Neural cell (in vitro differentiated cells): ENCODE results near the gene CLNK. TPM values are rescaled to one million over a fixed set of nuclear protein-coding genes. Genes with fewer than 3 reads are reported as not detected.

Source experiments
- H2AFZ ChIP-seq: fragments of 200-600, 300-800 bp; sonication (generic), shearing (Covaris generic); 2 replicates; pipeline ENCODE4 v1.6.0; 2014; ENCODE audit warnings: low read depth, mild to moderate bottlenecking, antibody characterized with exemption, low read length, moderate library complexity
- H3F3A ChIP-seq: fragments of 200-600 bp; shearing (Covaris generic); 2 replicates; pipeline ENCODE4 v1.6.1; 2016; ENCODE audit warnings: mild to moderate bottlenecking, moderate library complexity, mixed read lengths, antibody characterized with exemption, low read length; ENCODE audit not compliant: insufficient read depth, poor library complexity, severe bottlenecking
- H3K27ac ChIP-seq: fragments of 200-600, 300-800 bp; sonication (generic), shearing (Covaris generic); 2 replicates; pipeline ENCODE4 v1.5.1; 2014; ENCODE audit warnings: mild to moderate bottlenecking, low read length, moderate library complexity
- H3K27me3 ChIP-seq: fragments of 300-800, 200-600 bp; sonication (generic), shearing (Covaris generic); 2 replicates; pipeline ENCODE4 v1.6.0; 2014; ENCODE audit warnings: mild to moderate bottlenecking, low read depth, low read length, moderate library complexity; ENCODE audit not compliant: insufficient read depth
- H3K36me3 ChIP-seq: fragments of 300-800, 200-600 bp; sonication (generic), shearing (Covaris generic); 2 replicates; pipeline ENCODE4 v1.5.1; 2014; ENCODE audit warnings: mild to moderate bottlenecking, antibody characterized with exemption, low read length, moderate library complexity; ENCODE audit not compliant: insufficient read depth
- H3K4me2 ChIP-seq: fragments of 300-800, 200-600 bp; sonication (generic), shearing (Covaris generic); 2 replicates; pipeline ENCODE4 v1.6.0; 2014; ENCODE audit warnings: mild to moderate bottlenecking, low read length
- H3K4me3 ChIP-seq: fragments of 300-800, 200-600 bp; sonication (generic), shearing (Covaris generic); 2 replicates; pipeline ENCODE4 v1.5.1; 2014; ENCODE audit warnings: mild to moderate bottlenecking, low read length, moderate library complexity
- H3K79me2 ChIP-seq: fragments of 200-600 bp; shearing (Covaris generic); replicated peaks from 2 replicates; pipeline ENCODE4 v1.6.0; 2014; ENCODE audit warnings: mild to moderate bottlenecking, low read length, moderate library complexity; ENCODE audit not compliant: insufficient read depth
- H3K9ac ChIP-seq: fragments of 300-800, 200-600 bp; sonication (generic), shearing (Covaris generic); 2 replicates; pipeline ENCODE4 v1.6.1; 2016; ENCODE audit warnings: mild to moderate bottlenecking, low read length, mixed read lengths
- H3K9me2 ChIP-seq: fragments of 200-600 bp; shearing (Covaris generic); 2 replicates; pipeline ENCODE4 v1.6.1; 2016; ENCODE audit warnings: mild to moderate bottlenecking, low read length, mixed read lengths; ENCODE audit not compliant: insufficient read depth
- H3K9me3 ChIP-seq: fragments of 200-600, 300-800 bp; sonication (generic), shearing (Covaris generic); 2 replicates; pipeline ENCODE4 v1.6.1; 2016; ENCODE audit warnings: mild to moderate bottlenecking, mixed run types, low read length, moderate library complexity, mixed read lengths
- H4K20me1 ChIP-seq: fragments of 200-600 bp; shearing (Covaris generic); 2 replicates; pipeline ENCODE4 v1.6.1; 2016; ENCODE audit warnings: mild to moderate bottlenecking, mixed run types; ENCODE audit not compliant: insufficient read depth
- EP300 ChIP-seq: fragments of 450-650 bp; conservative IDR thresholded peaks from 2 replicates; pipeline ENCODE4 v1.6.1; 2014; ENCODE audit warnings: antibody characterized with exemption, mild to moderate bottlenecking, moderate library complexity; ENCODE audit not compliant: poor library complexity, severe bottlenecking
- EZH2 ChIP-seq: fragments of 200-600, 300-800 bp; shearing (Covaris generic), sonication (generic); IDR thresholded peaks from 2 replicates; pipeline ENCODE4 v1.6.1; 2014; ENCODE audit warnings: antibody characterized with exemption, low read length, borderline replicate concordance, mild to moderate bottlenecking; ENCODE audit not compliant: insufficient read depth, poor library complexity, severe bottlenecking
- MXI1 ChIP-seq: fragments of 450-650 bp; conservative IDR thresholded peaks from 2 replicates; pipeline ENCODE4 v1.6.1; 2014; ENCODE audit warnings: antibody characterized with exemption, mild to moderate bottlenecking; ENCODE audit not compliant: poor library complexity, severe bottlenecking
- POLR2AphosphoS5 ChIP-seq: IDR thresholded peaks from 2 replicates; pipeline ENCODE4 v1.6.1; 2012
- RAD21 ChIP-seq: fragments of 450-650 bp; conservative IDR thresholded peaks from 2 replicates; pipeline ENCODE4 v1.6.1; 2014; ENCODE audit warnings: antibody characterized with exemption, mild to moderate bottlenecking, moderate library complexity
- SMC3 ChIP-seq: fragments of 450-650 bp; conservative IDR thresholded peaks from 2 replicates; pipeline ENCODE4 v1.6.1; 2014; ENCODE audit warnings: antibody characterized with exemption, mild to moderate bottlenecking, moderate library complexity; ENCODE audit not compliant: poor library complexity
- TAF1 ChIP-seq: IDR thresholded peaks from 2 replicates; pipeline ENCODE4 v1.6.1; 2012; ENCODE audit warnings: low read depth
- polyA plus RNA-seq: library from polyadenylated mRNA; depleted of rRNA; stranded (reverse); fragments of >200 nt; gene quantifications from 2 replicates; pipeline ENCODE4 v1.2.3, GENCODE V29; 2014
- TF ChIP-seq, protein P1 (sequence below): fragments of 450-650 bp; IDR thresholded peaks from 2 replicates; pipeline ENCODE4 v1.5.1; 2014; ENCODE audit warnings: antibody characterized with exemption, mild to moderate bottlenecking, moderate library complexity; ENCODE audit not compliant: poor library complexity, severe bottlenecking
- TF ChIP-seq, protein P2 (sequence below): IDR thresholded peaks from 2 replicates; pipeline ENCODE4 v1.6.1; 2012; ENCODE audit warnings: borderline replicate concordance

CLNK gene
- polyA plus RNA-seq, 1 donor from 2014 or later: not detected

DNA sequence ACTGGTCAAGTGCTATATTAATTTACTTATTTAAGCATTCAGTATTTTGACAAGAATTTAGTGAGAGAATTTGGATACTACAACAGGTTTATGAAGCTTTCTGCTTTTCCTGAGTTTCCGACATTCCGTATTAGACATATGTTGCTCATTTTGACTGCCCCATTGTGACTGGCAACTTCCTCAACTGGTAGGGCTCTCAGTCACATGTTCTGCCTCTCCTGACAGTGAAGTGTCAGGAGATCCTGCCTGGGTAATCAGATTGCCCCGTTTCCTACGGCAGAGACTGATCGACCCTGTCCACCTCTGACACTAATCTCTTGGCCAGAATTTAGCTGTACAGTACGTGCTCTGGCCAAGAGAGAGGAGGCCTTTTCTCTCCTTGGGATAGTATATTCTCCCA, 49.5 kb downstream of the CLNK start:
- H2AFZ ChIP-seq: no peak overlapping the region
- H3K36me3 ChIP-seq: no peaks in the 10 kb centered on the region
- no peaks in the 10 kb centered on the region for H3F3A ChIP-seq
- H3K9ac ChIP-seq: no peak overlapping the region
- H3K79me2 ChIP-seq: no peaks in the 10 kb centered on the region
- H3K4me3 ChIP-seq: no peak overlapping the region
- H3K27me3 ChIP-seq: no peaks in the 10 kb centered on the region
- no peak overlapping the region for H3K4me2 ChIP-seq
- H3K9me3 ChIP-seq: no peaks in the 10 kb centered on the region
- no peak overlapping the region for H3K27ac ChIP-seq
- no peak for TF ChIP-seq EZH2
- TF ChIP-seq RAD21: no peak
- TF ChIP-seq, protein P1, sequence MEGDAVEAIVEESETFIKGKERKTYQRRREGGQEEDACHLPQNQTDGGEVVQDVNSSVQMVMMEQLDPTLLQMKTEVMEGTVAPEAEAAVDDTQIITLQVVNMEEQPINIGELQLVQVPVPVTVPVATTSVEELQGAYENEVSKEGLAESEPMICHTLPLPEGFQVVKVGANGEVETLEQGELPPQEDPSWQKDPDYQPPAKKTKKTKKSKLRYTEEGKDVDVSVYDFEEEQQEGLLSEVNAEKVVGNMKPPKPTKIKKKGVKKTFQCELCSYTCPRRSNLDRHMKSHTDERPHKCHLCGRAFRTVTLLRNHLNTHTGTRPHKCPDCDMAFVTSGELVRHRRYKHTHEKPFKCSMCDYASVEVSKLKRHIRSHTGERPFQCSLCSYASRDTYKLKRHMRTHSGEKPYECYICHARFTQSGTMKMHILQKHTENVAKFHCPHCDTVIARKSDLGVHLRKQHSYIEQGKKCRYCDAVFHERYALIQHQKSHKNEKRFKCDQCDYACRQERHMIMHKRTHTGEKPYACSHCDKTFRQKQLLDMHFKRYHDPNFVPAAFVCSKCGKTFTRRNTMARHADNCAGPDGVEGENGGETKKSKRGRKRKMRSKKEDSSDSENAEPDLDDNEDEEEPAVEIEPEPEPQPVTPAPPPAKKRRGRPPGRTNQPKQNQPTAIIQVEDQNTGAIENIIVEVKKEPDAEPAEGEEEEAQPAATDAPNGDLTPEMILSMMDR: no peak
- TF ChIP-seq MXI1: no peak
- no peak for TF ChIP-seq SMC3
- no peak for TF ChIP-seq TAF1
- no peak for TF ChIP-seq POLR2AphosphoS5
- TF ChIP-seq, protein P2, sequence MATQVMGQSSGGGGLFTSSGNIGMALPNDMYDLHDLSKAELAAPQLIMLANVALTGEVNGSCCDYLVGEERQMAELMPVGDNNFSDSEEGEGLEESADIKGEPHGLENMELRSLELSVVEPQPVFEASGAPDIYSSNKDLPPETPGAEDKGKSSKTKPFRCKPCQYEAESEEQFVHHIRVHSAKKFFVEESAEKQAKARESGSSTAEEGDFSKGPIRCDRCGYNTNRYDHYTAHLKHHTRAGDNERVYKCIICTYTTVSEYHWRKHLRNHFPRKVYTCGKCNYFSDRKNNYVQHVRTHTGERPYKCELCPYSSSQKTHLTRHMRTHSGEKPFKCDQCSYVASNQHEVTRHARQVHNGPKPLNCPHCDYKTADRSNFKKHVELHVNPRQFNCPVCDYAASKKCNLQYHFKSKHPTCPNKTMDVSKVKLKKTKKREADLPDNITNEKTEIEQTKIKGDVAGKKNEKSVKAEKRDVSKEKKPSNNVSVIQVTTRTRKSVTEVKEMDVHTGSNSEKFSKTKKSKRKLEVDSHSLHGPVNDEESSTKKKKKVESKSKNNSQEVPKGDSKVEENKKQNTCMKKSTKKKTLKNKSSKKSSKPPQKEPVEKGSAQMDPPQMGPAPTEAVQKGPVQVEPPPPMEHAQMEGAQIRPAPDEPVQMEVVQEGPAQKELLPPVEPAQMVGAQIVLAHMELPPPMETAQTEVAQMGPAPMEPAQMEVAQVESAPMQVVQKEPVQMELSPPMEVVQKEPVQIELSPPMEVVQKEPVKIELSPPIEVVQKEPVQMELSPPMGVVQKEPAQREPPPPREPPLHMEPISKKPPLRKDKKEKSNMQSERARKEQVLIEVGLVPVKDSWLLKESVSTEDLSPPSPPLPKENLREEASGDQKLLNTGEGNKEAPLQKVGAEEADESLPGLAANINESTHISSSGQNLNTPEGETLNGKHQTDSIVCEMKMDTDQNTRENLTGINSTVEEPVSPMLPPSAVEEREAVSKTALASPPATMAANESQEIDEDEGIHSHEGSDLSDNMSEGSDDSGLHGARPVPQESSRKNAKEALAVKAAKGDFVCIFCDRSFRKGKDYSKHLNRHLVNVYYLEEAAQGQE: no peak
- TF ChIP-seq EP300: no peak
- no peaks in the 10 kb centered on the region for H4K20me1 ChIP-seq
- H3K9me2 ChIP-seq: no peaks in the 10 kb centered on the region

DNA sequence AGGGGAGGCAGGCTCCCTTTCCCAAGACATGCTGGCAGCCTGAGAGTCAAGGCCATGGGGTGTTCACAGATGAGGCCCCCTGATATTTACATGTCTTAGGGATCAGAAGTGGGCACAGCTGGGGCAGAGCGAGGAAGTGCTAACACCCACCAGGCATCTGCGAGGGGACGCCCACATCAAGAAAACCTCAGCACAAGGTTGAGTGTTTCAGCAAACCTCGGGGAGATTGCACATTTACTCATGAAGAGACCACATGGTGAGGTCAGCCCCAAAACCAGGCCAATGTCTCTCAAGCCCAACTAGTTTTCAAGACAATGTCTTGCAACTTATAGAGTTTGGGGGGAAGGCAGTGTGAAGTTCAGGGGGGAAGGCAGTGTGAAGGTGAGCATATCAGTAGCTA, 55.2 kb downstream of the CLNK start:
- Histone ChIP-seq H3K27ac (no peak overlapping the region), H3K9me2 (no peaks in the 10 kb centered on the region), H4K20me1 (no peaks in the 10 kb centered on the region), H3K27me3 (no peaks in the 10 kb centered on the region), H3K9me3 (no peaks in the 10 kb centered on the region), H3K4me3 (no peak overlapping the region), H3K4me2 (no peak overlapping the region), H2AFZ (no peak overlapping the region), H3K79me2 (no peaks in the 10 kb centered on the region), H3K9ac (no peak overlapping the region), H3F3A (no peaks in the 10 kb centered on the region), H3K36me3 (no peaks in the 10 kb centered on the region)
- TF ChIP-seq EZH2 (no peak), POLR2AphosphoS5 (no peak), RAD21 (no peak), TAF1 (no peak), MXI1 (no peak), SMC3 (no peak), EP300 (no peak)
- TF ChIP-seq, protein P2: no peak
- TF ChIP-seq, protein P1: no peak
